Measurements from ENCODE around the gene EML1. TPM values are rescaled to one million over a fixed set of nuclear protein-coding genes. Genes with fewer than 3 reads are reported as not detected.

The EML1 gene
- total RNA-seq, 2 experiments from 2014 or later, result not detected

- CTCF ChIA-PET, result interaction anchor here (1.0 kb wide), 1 partner anchor 224 kb away, joined by 3 read pairs; no protein-coding TSS in a partner anchor
Measured at GRCh38 chr14:99968941-99969340, 175.7 kb downstream of the EML1 start.

GRCh38 chr14:99969673-99970322 is 176.6 kb downstream of the EML1 start:
- H3K36me3 Mint-ChIP-seq (ENCODE audit: low read depth), result peaks cover 4% of the 10 kb centered on the region
- DNase-seq, result no peak
- CTCF ChIA-PET, result interaction anchor here (1.0 kb wide), 1 partner anchor 223 kb away, joined by 3 read pairs; no protein-coding TSS in a partner anchor
- no peak overlapping the region for H3K27ac Mint-ChIP-seq
- H3K27me3 Mint-ChIP-seq, result peaks cover 37% of the 10 kb centered on the region
- POLR2A ChIA-PET, result no interaction called here
- peaks cover 20% of the 10 kb centered on the region for H3K4me1 Mint-ChIP-seq
- no peaks in the 10 kb centered on the region for H3K9me3 Mint-ChIP-seq
- H3K4me3 Mint-ChIP-seq, result peak overlapping the region; percentile 51

More at GRCh38 chr14:99968941-99969340, 175.7 kb downstream of the EML1 start:
- no peak overlapping the region for H3K27ac Mint-ChIP-seq
- H3K9me3 Mint-ChIP-seq, result no peaks in the 10 kb centered on the region
- H3K27me3 Mint-ChIP-seq, result peaks cover 43% of the 10 kb centered on the region
- peaks cover 19% of the 10 kb centered on the region for H3K4me1 Mint-ChIP-seq
- H3K4me3 Mint-ChIP-seq, result no peak overlapping the region
- peaks cover 4% of the 10 kb centered on the region for H3K36me3 Mint-ChIP-seq (ENCODE audit: low read depth)
- POLR2A ChIA-PET, result interaction anchor here (0.6 kb wide), 1 partner anchor 1779 kb away, joined by 4 read pairs; no protein-coding TSS in a partner anchor
- DNase-seq, result no peak

- no peak overlapping the region for H3K27ac Mint-ChIP-seq
- H3K36me3 Mint-ChIP-seq (ENCODE audit: low read depth), result peaks cover 4% of the 10 kb centered on the region
- H3K27me3 Mint-ChIP-seq, result peaks cover 29% of the 10 kb centered on the region
- H3K4me1 Mint-ChIP-seq, result peaks cover 20% of the 10 kb centered on the region
- CTCF ChIA-PET, result interaction anchor here (0.6 to 2.3 kb wide), 9 partner anchors 9 to 288 kb away, joined by 3 to 8 read pairs (median 3); no protein-coding TSS in a partner anchor
- no peaks in the 10 kb centered on the region for H3K9me3 Mint-ChIP-seq
- POLR2A ChIA-PET, result interaction anchor here (0.7 to 2.0 kb wide), 12 partner anchors 12 to 669 kb away, joined by 3 to 11 read pairs (median 5); partner anchors contain the start of genes CCDC85C and EVL
- H3K4me3 Mint-ChIP-seq, result peak overlapping the region; percentile 58
- DNase-seq, result peak; percentile 82
Measured at GRCh38 chr14:99971087-99971940, 178.1 kb downstream of the EML1 start.

- CTCF ChIA-PET, result interaction anchor here (0.6 to 2.3 kb wide), 6 partner anchors 10 to 287 kb away, joined by 3 to 8 read pairs (median 5); no protein-coding TSS in a partner anchor
- peaks cover 20% of the 10 kb centered on the region for H3K4me1 Mint-ChIP-seq
Measured at GRCh38 chr14:99971941-99972747, 178.9 kb downstream of the EML1 start.

GRCh38 chr14:99972748-99973466 is 179.7 kb downstream of the EML1 start:
- H3K27me3 Mint-ChIP-seq, result peaks cover 27% of the 10 kb centered on the region
- H3K4me3 Mint-ChIP-seq, result peak overlapping the region; percentile 84
- POLR2A ChIA-PET, result interaction anchor here (0.7 kb wide), 1 partner anchor 167 kb away, joined by 3 read pairs; no protein-coding TSS in a partner anchor

More at GRCh38 chr14:99971941-99972747, 178.9 kb downstream of the EML1 start:
- POLR2A ChIA-PET, result interaction anchor here (1.1 to 2.0 kb wide), 6 partner anchors 12 to 265 kb away, joined by 3 to 11 read pairs (median 4); partner anchors contain the start of gene EVL
- H3K9me3 Mint-ChIP-seq, result no peaks in the 10 kb centered on the region
- H3K36me3 Mint-ChIP-seq (ENCODE audit: low read depth), result peaks cover 4% of the 10 kb centered on the region
- peak overlapping the region; percentile 84 for H3K4me3 Mint-ChIP-seq
- no peak for DNase-seq
- peak overlapping the region; percentile 60 for H3K27ac Mint-ChIP-seq
- peaks cover 29% of the 10 kb centered on the region for H3K27me3 Mint-ChIP-seq

GRCh38 chr14:99975190-99975589 is 182.0 kb downstream of the EML1 start:
- Mint-ChIP-seq H3K27me3 (peaks cover 5% of the 10 kb centered on the region), H3K27ac (no peak overlapping the region), H3K4me3 (no peak overlapping the region), H3K9me3 (no peaks in the 10 kb centered on the region), H3K36me3 (ENCODE audit: low read depth) (peaks cover 4% of the 10 kb centered on the region), H3K4me1 (peaks cover 15% of the 10 kb centered on the region)
- DNase-seq, result no peak
- ChIA-PET CTCF (interaction anchor here (1.4 kb wide), 1 partner anchor 8 kb away, joined by 4 read pairs; no protein-coding TSS in a partner anchor), POLR2A (interaction anchor here (1.0 kb wide), 1 partner anchor 104 kb away, joined by 3 read pairs; no protein-coding TSS in a partner anchor)

More at GRCh38 chr14:99972748-99973466, 179.7 kb downstream of the EML1 start:
- CTCF ChIA-PET, result interaction anchor here (0.9 to 2.3 kb wide), 5 partner anchors 9 to 221 kb away, joined by 3 to 6 read pairs (median 5); no protein-coding TSS in a partner anchor
- no peak for DNase-seq
- H3K4me1 Mint-ChIP-seq, result peaks cover 20% of the 10 kb centered on the region
- H3K27ac Mint-ChIP-seq, result peak overlapping the region; percentile 60
- no peaks in the 10 kb centered on the region for H3K9me3 Mint-ChIP-seq
- peaks cover 4% of the 10 kb centered on the region for H3K36me3 Mint-ChIP-seq (ENCODE audit: low read depth)

- POLR2A ChIA-PET, result no interaction called here
- H3K27me3 Mint-ChIP-seq, result no peaks in the 10 kb centered on the region
- DNase-seq, result no peak
- no peak overlapping the region for H3K27ac Mint-ChIP-seq
- H3K4me3 Mint-ChIP-seq, result no peak overlapping the region
- H3K36me3 Mint-ChIP-seq (ENCODE audit: low read depth), result peaks cover 4% of the 10 kb centered on the region
- peaks cover 13% of the 10 kb centered on the region for H3K4me1 Mint-ChIP-seq
- H3K9me3 Mint-ChIP-seq, result no peaks in the 10 kb centered on the region
- CTCF ChIA-PET, result interaction anchor here (0.6 to 1.5 kb wide), 2 partner anchors 96 to 217 kb away, joined by 3 read pairs; no protein-coding TSS in a partner anchor
Measured at GRCh38 chr14:99976021-99976420, 182.8 kb downstream of the EML1 start.

- CTCF ChIA-PET, result interaction anchor here (1.5 kb wide), 1 partner anchor 95 kb away, joined by 3 read pairs; no protein-coding TSS in a partner anchor
- Mint-ChIP-seq H3K36me3 (ENCODE audit: low read depth) (peaks cover 4% of the 10 kb centered on the region), H3K27me3 (no peaks in the 10 kb centered on the region), H3K4me1 (peaks cover 14% of the 10 kb centered on the region), H3K27ac (no peak overlapping the region), H3K4me3 (no peak overlapping the region), H3K9me3 (no peaks in the 10 kb centered on the region)
- POLR2A ChIA-PET, result no interaction called here
- no peak for DNase-seq
Measured at GRCh38 chr14:99976681-99977080, 183.5 kb downstream of the EML1 start.

DNA sequence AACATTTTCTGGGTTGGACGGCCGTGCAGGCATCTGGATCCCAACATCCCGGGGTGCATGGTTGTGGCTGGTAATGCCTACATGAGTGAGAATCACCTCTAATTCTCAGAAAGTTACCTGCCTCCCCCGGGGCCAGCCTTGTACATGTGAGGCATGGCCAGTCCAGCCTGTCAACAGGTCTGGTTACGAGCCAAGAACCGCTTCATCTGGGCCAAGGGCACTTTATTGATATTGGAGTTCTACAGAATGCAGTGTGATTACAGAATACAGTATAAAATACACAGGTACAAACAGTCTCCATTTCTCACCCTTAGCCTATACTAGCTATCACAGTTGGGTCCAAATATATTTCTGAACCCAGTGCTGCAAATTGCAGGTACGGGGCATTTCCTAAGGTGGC is 187.1 kb downstream of the EML1 start:
- H3K27ac Mint-ChIP-seq, result no peak overlapping the region
- no peaks in the 10 kb centered on the region for H3K36me3 Mint-ChIP-seq (ENCODE audit: low read depth)
- no peaks in the 10 kb centered on the region for H3K27me3 Mint-ChIP-seq
- POLR2A ChIA-PET, result interaction anchor here (4.7 kb wide), 1 partner anchor 87 kb away, joined by 24 read pairs; no protein-coding TSS in a partner anchor
- H3K9me3 Mint-ChIP-seq, result no peaks in the 10 kb centered on the region
- CTCF ChIA-PET, result interaction anchor here (0.6 to 4.0 kb wide), 3 partner anchors 9 to 128 kb away, joined by 3 to 27 read pairs (median 3); no protein-coding TSS in a partner anchor
- H3K4me3 Mint-ChIP-seq, result no peak overlapping the region
- DNase-seq, result no peak
- H3K4me1 Mint-ChIP-seq, result peaks cover 14% of the 10 kb centered on the region

DNA sequence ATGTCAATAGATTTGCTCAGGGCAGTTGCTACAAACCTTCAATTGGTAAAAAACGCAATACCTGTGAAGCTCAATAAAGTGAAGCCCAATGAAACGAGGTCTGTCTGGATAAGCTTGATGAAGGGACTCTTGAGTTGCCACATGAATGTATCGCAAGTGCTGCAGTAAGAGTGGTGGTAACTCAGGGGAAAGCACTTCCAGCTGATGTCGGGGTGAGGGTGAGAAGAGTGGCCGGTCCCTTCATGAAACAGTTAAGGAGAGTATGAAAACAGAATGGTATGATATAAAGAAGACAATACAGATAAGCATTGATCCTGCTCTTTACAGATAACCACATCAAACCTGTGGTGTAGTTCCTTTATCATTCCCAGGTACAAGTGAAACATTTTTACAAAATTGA is 188.6 kb downstream of the EML1 start:
- peaks cover 3% of the 10 kb centered on the region for H3K9me3 Mint-ChIP-seq
- POLR2A ChIA-PET, result interaction anchor here (2.8 to 4.7 kb wide), 2 partner anchors 86 to 211 kb away, joined by 9 to 24 read pairs; no protein-coding TSS in a partner anchor

More for the DNA sequence above, 188.6 kb downstream of the EML1 start:
- Mint-ChIP-seq H3K4me3 (no peak overlapping the region), H3K27ac (no peak overlapping the region), H3K36me3 (ENCODE audit: low read depth) (peaks cover 4% of the 10 kb centered on the region), H3K4me1 (peaks cover 14% of the 10 kb centered on the region), H3K27me3 (no peaks in the 10 kb centered on the region)
- CTCF ChIA-PET, result interaction anchor here (0.7 to 4.0 kb wide), 14 partner anchors 9 to 283 kb away, joined by 3 to 53 read pairs (median 4); no protein-coding TSS in a partner anchor
- no peak for DNase-seq

Measured in activated CD4-positive, alpha-beta memory T cell treated with anti-CD3 and anti-CD28 coated beads, Interleukin-2, amount 10 ng/mL, durations not matched to agents 7 days and 5 days (primary cell).